HG02571 (cell line): ENCODE measurements around the gene ANKRD24.
"Not testable (repeated sequence)": the region's sequence is repeated elsewhere in the genome, so short reads cannot be mapped to it uniquely, and the experiment has no call there.

Experiments
- ATAC-seq: cut with Tn5 transposase; IDR thresholded peaks from one replicate; pipeline ENCODE4 v1.9.1; 2021; ENCODE audit warnings: mild to moderate bottlenecking, moderate library complexity; ENCODE audit not compliant: unreplicated experiment

The ANKRD24 gene

GRCh38 chr19:4173479-4174212 lies 8.8 kb upstream of the ANKRD24 start:
- ATAC-seq = no peak

- no peak for ATAC-seq
These were observed 8.1 kb upstream of the ANKRD24 start for GRCh38 chr19:4174213-4174894.

GRCh38 chr19:4174895-4175668 lies 7.4 kb upstream of the ANKRD24 start:
- ATAC-seq = no peak

- ATAC-seq = no peak
These were observed 6.9 kb upstream of the ANKRD24 start for GRCh38 chr19:4175669-4175931.

- ATAC-seq = no peak
These were observed 5.3 kb upstream of the ANKRD24 start for GRCh38 chr19:4177146-4177545.

GRCh38 chr19:4178990-4179389 lies 3.5 kb upstream of the ANKRD24 start:
- no peak for ATAC-seq

- ATAC-seq = no peak
These were observed 1.4 kb upstream of the ANKRD24 start for GRCh38 chr19:4181053-4181508.

- ATAC-seq = no peak
These were observed 1.7 kb downstream of the ANKRD24 start for GRCh38 chr19:4183967-4184717.

- ATAC-seq = no peak
These were observed 2.3 kb downstream of the ANKRD24 start for GRCh38 chr19:4184718-4185352.

- no peak for ATAC-seq
These were observed 3.1 kb downstream of the ANKRD24 start for GRCh38 chr19:4185413-4186086.

GRCh38 chr19:4186087-4186993 lies 3.9 kb downstream of the ANKRD24 start:
- no peak for ATAC-seq

GRCh38 chr19:4187313-4188122 lies 5.0 kb downstream of the ANKRD24 start:
- ATAC-seq = no peak

- ATAC-seq = no peak
These were observed 7.2 kb downstream of the ANKRD24 start for GRCh38 chr19:4189641-4190040.

- ATAC-seq = not testable (repeated sequence)
These were observed 10.0 kb downstream of the ANKRD24 start for GRCh38 chr19:4192537-4192936.

GRCh38 chr19:4194353-4194752 lies 11.9 kb downstream of the ANKRD24 start:
- ATAC-seq = no peak

- ATAC-seq = no peak
These were observed 13.5 kb downstream of the ANKRD24 start for GRCh38 chr19:4196009-4196408.

- ATAC-seq = no peak
These were observed 14.2 kb downstream of the ANKRD24 start for GRCh38 chr19:4196587-4197148.

- no peak for ATAC-seq
These were observed 14.7 kb downstream of the ANKRD24 start for GRCh38 chr19:4197228-4197624.
